Adrenal gland (tissue), 12 donors: ENCODE data around the gene FBXO41. TPM values are rescaled to one million over a fixed set of nuclear protein-coding genes. Genes with fewer than 3 reads are reported as not detected.
A peak's percentile ranks its signal among the peaks of the same experiment; 100 is the strongest.

Experiments used
- DNase-seq, 7 donors: peaks; one replicate each; pipeline ENCODE4 v3.0.0-alpha.2; 2019 to 2020
- H3K27ac ChIP-seq, 5 donors: fragments of 200-600 bp; sonication (generic) in 4 of 5; 1 replicate in 3 of 5; 2 replicates in 2 of 5; pipeline versions ENCODE4 v1.5.1 to v1.8.0; 2016 to 2020; ENCODE audit warnings: mild to moderate bottlenecking in 1 of 5
- H3K27me3 ChIP-seq: fragments of 200-600 bp; 2 replicates; pipeline ENCODE4 v1.8.0; 2021
- H3K36me3 ChIP-seq, 2 donors: fragments of 200-600 bp; replicated peaks in 1 of 2; 1 replicate in 1 of 2; 2 replicates in 1 of 2; pipeline versions ENCODE4 v1.5.1 to v1.8.0; 2018 to 2022
- H3K4me1 ChIP-seq, 2 donors: fragments of 200-600 bp; replicated peaks in 1 of 2; 1 replicate in 1 of 2; 2 replicates in 1 of 2; pipeline versions ENCODE4 v1.5.1 to v1.8.0; 2018 to 2021
- H3K4me3 ChIP-seq, 4 donors: fragments of 200-600 bp; sonication (generic) in 3 of 4; one replicate each; pipeline ENCODE4 v1.5.1; 2016 to 2018
- H3K9me3 ChIP-seq, 3 donors: fragments of 200-600 bp; sonication (generic) in 1 of 3; replicated peaks in 1 of 3; 1 replicate in 2 of 3; 2 replicates in 1 of 3; pipeline versions ENCODE4 v1.5.1 to v1.8.0; 2016 to 2021
- POLR2A ChIP-seq, 2 donors: fragments of 450-650 bp; IDR thresholded peaks; one replicate each; pipeline ENCODE4 v1.6.1; 2017; ENCODE audit warnings: antibody characterized with exemption in 2 of 2, mild to moderate bottlenecking in 2 of 2, moderate library complexity in 1 of 2
- WGBS, 4 donors: extraction: QIAGEN DNeasy Blood & Tissue Kit in 2 of 4; methylation state at CpG; one replicate each; pipeline versions ENCODE4 v1.1.5 to v1.1.7; 2013 to 2017; 5-methylcytosine and 5-hydroxymethylcytosine counted together
- intact Hi-C, 2 donors: fragments of 100-400 bp; cut with DNase I; formaldehyde crosslinking; loops; one replicate each; pipeline versions ENCODE4 v1.14.1 to v1.15.0; 2022 to 2023
- polyA plus RNA-seq, 3 donors: library from polyadenylated mRNA; stranded (reverse); fragments of 200-250 nt in 2 of 3; fragments of 350-450 nt in 1 of 3; fragmentation: Illumina TruSeq in 1 of 3; extraction: RNeasy Lipid Tissue Mini Kit (QIAGEN cat#74804) in 1 of 3; gene quantifications; one replicate each; pipeline ENCODE4 v1.2.3, GENCODE V29; 2013 to 2014
- total RNA-seq, 9 donors: library from RNA; depleted of rRNA in 4 of 9; stranded (reverse); fragments of >200 nt in 4 of 9; fragments of 120-200 nt in 1 of 9; fragmentation: NEBNext Ultra II Directional in 1 of 9; extraction: Animal tissue kit (Norgen Biotek cat#: 25700) in 1 of 9; gene quantifications; one replicate each; pipeline versions ENCODE4 v1.1.0 to v1.2.4, GENCODE V29; 2013 to 2023
- TF ChIP-seq, protein P1 (sequence below), 6 experiments: fragments of 450-650 bp in 4 of 6; fragments of 200-600 bp in 2 of 6; sonication (generic) in 1 of 6; IDR thresholded peaks; 1 replicate in 5 of 6; 2 replicates in 1 of 6; pipeline versions ENCODE4 v1.5.1 to v1.8.0; 2016 to 2021; ENCODE audit warnings: antibody characterized with exemption in 6 of 6, mild to moderate bottlenecking in 2 of 6, moderate library complexity in 1 of 6
- donor health status: healthy with polysubstance abuse.
- donor health status: Bipolar disorder and iron deficiency.
- donor health status: DM: yes; HTN: yes; CAD: no.
- donor health status: DM: no; HTN: no; CAD: no.
- donor health status: DM: no; HTN: no; CAD: no.
- donor health status: DM: yes; HTN: yes; CAD: no.

The FBXO41 gene
- total and polyA plus RNA-seq, 12 donors, result 1.8 to 12.0 (median 5.5) TPM

- Histone ChIP-seq H3K9me3 (no peaks in the 10 kb centered on the region), H3K36me3 (peaks cover 0 to 20% of the 10 kb centered on the region in 2 donors), H3K27me3 (no peaks in the 10 kb centered on the region), H3K4me3 (no peak overlapping the region), H3K4me1 (peaks cover 0 to 6% of the 10 kb centered on the region in 2 donors), H3K27ac (peak overlapping the region in 3 of 5 donors; percentile 21 to 46 (median 34))
- intact Hi-C loops, result no loop called here
- no peak for TF ChIP-seq POLR2A (IDR thresholded peaks at IDR 0.05)
- TF ChIP-seq, protein P1, sequence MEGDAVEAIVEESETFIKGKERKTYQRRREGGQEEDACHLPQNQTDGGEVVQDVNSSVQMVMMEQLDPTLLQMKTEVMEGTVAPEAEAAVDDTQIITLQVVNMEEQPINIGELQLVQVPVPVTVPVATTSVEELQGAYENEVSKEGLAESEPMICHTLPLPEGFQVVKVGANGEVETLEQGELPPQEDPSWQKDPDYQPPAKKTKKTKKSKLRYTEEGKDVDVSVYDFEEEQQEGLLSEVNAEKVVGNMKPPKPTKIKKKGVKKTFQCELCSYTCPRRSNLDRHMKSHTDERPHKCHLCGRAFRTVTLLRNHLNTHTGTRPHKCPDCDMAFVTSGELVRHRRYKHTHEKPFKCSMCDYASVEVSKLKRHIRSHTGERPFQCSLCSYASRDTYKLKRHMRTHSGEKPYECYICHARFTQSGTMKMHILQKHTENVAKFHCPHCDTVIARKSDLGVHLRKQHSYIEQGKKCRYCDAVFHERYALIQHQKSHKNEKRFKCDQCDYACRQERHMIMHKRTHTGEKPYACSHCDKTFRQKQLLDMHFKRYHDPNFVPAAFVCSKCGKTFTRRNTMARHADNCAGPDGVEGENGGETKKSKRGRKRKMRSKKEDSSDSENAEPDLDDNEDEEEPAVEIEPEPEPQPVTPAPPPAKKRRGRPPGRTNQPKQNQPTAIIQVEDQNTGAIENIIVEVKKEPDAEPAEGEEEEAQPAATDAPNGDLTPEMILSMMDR (IDR thresholded peaks at IDR 0.05), result no peak
- DNase-seq, result peak in 6 of 7 donors; percentile 57 to 78 (median 72)
Observed at GRCh38 chr2:73218298-73218697, 66.0 kb downstream of the FBXO41 start.

DNA sequence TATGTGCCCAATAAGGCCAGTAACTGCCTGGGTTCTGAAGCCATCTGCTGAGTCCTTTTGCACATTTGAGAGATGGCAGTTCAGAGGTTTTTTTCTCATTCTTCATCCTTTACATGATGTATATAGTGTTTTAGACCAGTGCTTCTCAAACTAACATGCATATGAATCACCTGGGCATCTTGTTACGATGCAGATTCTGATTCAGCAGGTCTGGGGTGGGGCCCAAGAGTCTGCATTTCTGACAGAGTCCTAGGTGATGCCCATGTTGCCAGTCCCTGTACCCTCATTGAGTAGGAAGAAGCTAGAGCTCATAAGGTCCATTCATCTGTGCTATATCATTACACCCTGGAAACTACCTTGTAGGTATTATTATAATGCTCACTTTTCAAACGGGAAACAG is 66.5 kb downstream of the FBXO41 start:
- H3K4me3 ChIP-seq, result no peak overlapping the region
- peaks cover 0 to 17% of the 10 kb centered on the region in 2 donors for H3K36me3 ChIP-seq
- intact Hi-C loops, result no loop called here
- WGBS, 4 donors, result 71 to 88% (median 85%) methylated on average over 2 of the region's 2 CpGs
- no peak for DNase-seq
- TF ChIP-seq, protein P1 (IDR thresholded peaks at IDR 0.05), result no peak
- TF ChIP-seq POLR2A (IDR thresholded peaks at IDR 0.05), result no peak
- peaks cover 0 to 6% of the 10 kb centered on the region in 2 donors for H3K4me1 ChIP-seq
- H3K27me3 ChIP-seq, result no peaks in the 10 kb centered on the region
- peak overlapping the region in 2 of 5 donors; percentile 34 to 46 for H3K27ac ChIP-seq
- H3K9me3 ChIP-seq, result no peaks in the 10 kb centered on the region

- 91 to 93% (median 92%) methylated on average over 5 of the region's 5 CpGs for WGBS, 4 donors
- H3K36me3 ChIP-seq, result peaks cover 0 to 12% of the 10 kb centered on the region in 2 donors
- no peaks in the 10 kb centered on the region for H3K9me3 ChIP-seq
- no peak overlapping the region for H3K4me3 ChIP-seq
- peaks cover 0 to 12% of the 10 kb centered on the region in 2 donors for H3K4me1 ChIP-seq
- no peak for TF ChIP-seq POLR2A (IDR thresholded peaks at IDR 0.05)
- TF ChIP-seq, protein P1 (IDR thresholded peaks at IDR 0.05), result no peak
- no peak for DNase-seq
- intact Hi-C loops, result no loop called here
- no peak overlapping the region for H3K27ac ChIP-seq
- no peaks in the 10 kb centered on the region for H3K27me3 ChIP-seq
Observed at GRCh38 chr2:73217160-73217559, 67.1 kb downstream of the FBXO41 start.

DNA sequence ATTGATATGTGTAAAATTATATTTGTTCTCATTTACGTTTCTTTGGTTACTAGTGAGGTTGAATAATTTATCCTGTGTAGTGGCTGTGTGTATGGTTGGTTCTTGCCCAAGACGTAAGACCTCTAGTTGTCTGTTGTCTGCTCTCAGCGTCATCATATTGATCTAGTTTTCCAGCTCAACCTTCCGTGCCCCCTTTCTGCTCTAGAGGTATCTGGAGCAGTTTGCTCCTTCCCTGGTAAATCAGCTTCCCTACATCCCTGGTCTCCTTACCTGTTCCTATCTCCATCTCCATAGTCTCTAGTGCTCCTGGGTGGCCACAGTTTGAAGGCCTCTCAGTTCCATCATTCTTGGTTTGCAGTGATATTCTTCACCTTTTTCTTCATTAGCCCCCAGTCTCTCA is 69.0 kb downstream of the FBXO41 start:
- intact Hi-C loops, result no loop called here
- Histone ChIP-seq H3K4me1 (peaks cover 0 to 14% of the 10 kb centered on the region in 2 donors), H3K9me3 (no peaks in the 10 kb centered on the region), H3K27ac (peak overlapping the region in 1 of 5 donors; percentile 55), H3K36me3 (peaks cover 0 to 4% of the 10 kb centered on the region in 2 donors), H3K27me3 (no peaks in the 10 kb centered on the region), H3K4me3 (no peak overlapping the region)
- no peak for DNase-seq
- no peak for TF ChIP-seq POLR2A (IDR thresholded peaks at IDR 0.05)
- TF ChIP-seq, protein P1 (IDR thresholded peaks at IDR 0.05), result no peak
- WGBS, 4 donors, result 71 to 80% (median 77%) methylated on average over 4 of the region's 4 CpGs
